NCI-H146 treated with DMSO at 0.1 percent for 48 hours (cell line): ENCODE data around the gene HCFC2.
"Not testable (repeated sequence)": the region's sequence is repeated elsewhere in the genome, so short reads cannot be mapped to it uniquely, and the experiment has no call there.

Experiments used
- DNase-seq: peaks from one replicate; lab custom pipeline; 2025; ENCODE audit not compliant: unreplicated experiment; lab: John Stamatoyannopoulos, UW

The HCFC2 gene

DNA sequence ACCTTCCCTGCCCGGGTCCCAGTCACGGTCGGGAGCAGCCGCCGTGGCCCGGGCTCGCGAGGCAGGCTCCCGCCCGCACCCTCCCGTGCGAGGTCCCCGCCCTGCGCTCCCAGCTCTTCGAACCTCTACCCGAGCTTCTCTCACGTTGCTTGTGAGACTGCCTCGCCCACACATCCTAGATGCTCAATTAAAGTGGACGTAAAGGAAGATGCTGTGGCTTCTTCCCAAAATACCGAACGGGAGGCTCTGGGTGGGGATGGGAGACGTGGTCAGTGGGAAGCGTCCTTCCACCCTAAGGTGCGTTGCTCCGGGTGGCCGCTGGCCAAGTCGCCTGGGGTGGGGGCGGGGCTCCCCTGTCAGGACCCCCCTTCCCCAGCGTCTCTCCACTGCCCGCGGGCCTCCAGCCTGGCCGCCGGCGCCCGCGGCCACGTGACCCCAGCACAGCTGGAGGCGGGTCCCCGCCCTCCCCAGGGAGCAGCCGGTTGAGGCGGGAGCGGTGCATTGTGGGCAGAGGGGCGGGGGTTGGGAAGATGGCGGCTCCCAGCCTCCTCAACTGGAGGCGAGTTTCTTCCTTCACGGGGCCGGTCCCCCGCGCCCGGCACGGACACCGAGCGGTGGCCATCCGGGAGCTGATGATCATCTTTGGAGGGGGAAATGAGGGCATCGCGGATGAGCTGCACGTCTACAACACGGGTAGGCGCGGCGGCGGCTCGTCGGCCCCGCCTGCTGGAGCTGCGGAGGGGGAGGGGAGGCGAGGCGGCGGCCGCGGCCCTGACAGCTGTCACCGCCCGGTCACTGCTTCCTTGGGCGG, at the start of gene HCFC2:
Gene HCFC2 (plus strand): TSS at position 501 of the 811 bp plus-strand sequence. CDS start 30 bp downstream, at position 531.
- peak; percentile 76 for DNase-seq

DNA sequence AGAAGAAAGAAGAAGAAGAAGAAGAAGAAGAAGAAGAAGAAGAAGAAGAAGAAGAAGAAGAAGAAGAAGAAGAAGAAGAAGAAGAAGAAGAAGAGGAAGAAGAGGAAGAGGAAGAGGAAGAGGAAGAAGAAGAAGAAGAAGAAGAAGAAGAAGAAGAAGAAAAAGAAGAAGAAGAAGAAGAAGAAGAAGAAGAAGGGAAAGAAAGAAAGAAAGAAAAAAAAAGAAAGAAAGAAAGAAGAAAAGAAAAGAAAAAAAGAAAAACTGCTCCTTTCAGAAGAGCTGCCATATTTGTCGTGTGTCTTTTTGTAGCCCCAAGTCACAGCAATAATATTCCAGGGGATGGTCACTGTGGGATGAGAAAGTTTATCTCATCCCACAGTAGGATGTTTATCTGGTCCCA, 42.5 kb upstream of the HCFC2 start:
- DNase-seq = not testable (repeated sequence)

DNA sequence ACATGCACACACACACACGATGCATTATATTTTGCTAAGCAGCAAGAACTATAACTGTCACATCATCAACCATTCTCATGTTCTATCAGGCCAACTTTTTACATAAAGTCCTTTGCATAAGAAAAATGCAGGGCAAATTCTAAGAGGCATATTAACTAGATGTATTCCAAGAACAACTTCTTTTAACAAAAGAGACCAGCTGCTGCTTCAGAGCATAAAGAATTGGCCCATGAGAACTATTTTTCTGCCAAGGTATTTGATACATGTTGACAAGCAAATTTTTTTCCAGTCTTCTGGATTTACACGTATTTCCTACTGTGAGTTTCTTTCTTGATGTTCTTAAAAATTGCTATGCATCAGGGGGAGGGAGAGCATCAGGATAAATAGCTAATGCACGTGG, 41.5 kb upstream of the HCFC2 start:
- DNase-seq = no peak

DNA sequence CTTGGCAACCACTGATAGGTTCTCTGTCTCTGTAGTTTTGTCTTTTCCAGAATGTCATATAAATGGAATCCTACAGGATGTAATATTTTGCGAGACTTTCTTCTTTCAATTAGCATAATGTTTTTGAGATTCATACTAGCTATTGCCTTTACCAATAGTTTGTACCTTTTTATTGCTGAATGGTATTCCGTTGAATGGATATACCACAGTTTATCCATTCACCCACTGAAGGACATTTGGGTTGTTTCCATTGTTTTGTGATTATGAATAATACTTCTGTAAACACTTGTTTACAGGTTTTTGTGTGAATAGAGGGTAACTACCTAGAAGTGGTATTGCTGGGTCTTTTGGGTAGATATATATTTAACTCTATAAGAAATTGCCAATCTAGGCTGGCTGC, 40.6 kb upstream of the HCFC2 start:
- no peak for DNase-seq

DNA sequence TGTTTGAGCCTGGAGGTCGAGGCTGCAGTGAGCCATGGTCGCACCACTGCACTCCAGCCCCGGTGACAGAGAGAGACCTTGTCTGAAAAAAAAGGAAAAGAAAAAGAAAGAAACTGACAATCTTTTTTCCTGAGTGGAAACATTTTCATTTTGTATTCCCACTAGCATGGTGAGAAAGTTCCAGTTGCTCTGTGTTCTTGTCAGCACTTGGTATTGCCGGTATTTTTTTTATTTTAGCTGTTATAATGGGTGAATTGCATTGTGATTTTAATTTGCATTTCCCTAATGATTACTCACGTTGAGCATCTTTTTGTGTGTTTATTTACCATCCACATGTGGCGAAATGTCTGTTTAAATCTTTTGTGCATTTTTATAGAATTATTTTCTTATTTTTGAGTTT, 40.0 kb upstream of the HCFC2 start:
- no peak for DNase-seq

DNA sequence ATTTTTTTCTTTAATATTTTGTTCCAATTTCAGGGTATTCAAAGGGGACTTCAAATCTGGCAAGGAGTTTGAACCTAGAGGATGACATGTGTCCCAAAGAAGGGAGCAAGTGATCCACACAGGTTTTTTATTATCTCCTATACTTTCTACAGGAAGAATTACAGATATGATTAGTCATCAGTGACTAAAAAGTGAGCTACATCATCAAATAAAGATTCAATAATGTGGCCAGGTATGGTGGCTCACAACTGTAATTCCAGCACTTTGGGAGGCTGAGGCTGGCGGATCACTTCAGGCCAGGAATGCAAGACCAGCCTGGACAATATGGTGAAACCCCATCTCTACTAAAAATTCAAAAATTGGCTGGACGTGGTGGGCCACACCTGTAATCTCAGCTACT, 38.6 kb upstream of the HCFC2 start:
- DNase-seq = no peak

DNA sequence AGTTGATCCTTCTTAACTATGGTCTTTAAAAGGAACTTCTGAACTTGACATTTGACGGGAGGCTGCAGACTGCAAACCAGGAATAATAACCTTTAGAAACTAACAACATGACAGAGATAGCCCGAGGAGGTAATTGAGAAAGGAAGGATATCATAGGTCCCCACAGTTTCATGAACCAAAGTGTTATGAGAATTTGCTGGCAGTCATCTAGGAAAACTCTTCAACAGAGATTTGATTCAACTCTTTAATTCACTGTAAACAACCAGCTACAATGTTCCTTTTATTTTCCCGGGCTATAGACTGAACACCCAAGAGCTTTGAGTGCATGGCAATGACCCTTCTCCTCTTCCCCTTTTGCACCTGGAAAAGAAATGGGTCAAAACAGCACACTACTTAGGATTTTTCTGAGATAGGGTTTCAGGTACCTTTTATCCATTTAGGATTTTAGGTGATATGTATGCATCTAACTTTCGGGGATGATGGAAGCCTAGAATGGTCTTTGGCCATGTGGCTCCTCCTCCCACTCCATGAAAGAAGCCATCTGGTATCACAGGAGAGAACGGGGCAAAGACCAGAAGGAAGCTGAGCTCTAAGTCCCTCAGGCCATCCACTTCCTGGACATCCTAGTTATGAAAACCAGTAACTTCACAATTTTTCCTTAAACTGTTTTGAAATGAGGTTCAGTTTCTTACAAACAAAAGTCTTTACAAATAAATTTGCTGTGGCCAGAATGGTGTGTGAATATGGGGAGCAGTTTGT, 37.3 kb upstream of the HCFC2 start:
- DNase-seq = no peak

DNA sequence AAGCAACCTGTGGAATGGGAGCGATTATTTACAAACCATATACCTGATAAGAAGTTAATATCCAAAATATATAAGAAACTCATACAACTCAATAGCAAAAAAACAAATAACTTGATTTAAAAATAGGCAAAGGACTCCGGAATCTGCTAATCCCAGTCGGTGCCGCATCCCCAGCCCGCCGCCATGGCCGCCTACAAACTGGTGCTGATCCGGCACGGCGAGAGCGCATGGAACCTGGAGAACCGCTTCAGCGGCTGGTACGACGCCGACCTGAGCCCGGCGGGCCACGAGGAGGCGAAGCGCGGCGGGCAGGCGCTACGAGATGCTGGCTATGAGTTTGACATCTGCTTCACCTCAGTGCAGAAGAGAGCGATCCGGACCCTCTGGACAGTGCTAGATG, 33.7 kb upstream of the HCFC2 start:
- not testable (repeated sequence) for DNase-seq

DNA sequence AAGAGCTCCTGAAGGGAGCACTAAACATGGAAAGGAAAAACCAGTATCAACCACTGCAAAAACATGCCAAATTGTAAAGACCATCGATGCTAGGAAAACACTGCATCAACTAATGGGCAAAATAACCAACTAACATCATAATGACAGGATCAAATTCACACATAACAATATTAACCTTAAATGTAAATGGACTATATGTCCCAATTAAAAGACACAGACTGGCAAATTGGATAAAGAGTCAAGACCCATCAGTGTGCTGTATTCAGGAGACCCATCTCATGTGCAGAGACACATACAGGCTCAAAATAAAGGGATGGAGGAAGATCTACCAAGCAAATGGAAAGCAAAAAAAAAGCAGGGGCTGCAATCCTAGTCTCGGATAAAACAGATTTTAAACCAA, 28.2 kb upstream of the HCFC2 start:
- DNase-seq = not testable (repeated sequence)

DNA sequence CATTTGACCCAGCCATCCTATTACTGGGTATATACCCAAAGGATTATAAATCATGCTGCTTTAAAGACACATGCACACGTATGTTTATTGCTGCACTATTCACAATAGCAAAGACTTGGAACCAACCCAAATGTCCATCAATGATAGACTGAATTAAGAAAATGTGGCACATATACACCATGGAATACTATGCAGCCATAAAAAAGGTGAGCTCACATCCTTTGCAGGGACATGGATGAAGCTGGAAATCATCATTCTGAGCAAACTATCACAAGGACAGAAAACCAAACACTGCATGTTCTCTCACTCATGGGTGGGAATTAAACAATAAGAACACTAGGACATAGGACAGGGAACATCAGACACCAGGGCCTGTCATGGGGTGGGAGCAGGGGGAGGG, 24.6 kb upstream of the HCFC2 start:
- DNase-seq = not testable (repeated sequence)

DNA sequence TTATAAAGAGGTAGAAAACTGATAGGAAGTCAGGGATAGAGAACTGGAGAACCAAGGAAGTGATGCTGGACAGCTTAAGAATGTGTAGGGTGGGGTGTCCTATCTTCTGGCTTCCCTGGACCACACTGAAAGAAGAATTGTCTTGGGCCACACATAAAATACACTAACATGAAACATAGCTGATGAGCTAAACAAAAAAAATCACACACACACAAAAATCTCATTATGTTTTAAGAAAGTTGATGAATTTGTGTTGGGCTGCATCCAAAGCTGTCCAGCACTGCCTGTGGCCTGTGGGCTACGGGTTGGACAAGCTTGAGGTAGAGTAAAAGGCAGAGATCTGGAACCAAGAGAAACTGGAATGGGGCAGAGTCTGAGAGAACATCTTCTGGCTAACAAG, 21.8 kb upstream of the HCFC2 start:
- no peak for DNase-seq

DNA sequence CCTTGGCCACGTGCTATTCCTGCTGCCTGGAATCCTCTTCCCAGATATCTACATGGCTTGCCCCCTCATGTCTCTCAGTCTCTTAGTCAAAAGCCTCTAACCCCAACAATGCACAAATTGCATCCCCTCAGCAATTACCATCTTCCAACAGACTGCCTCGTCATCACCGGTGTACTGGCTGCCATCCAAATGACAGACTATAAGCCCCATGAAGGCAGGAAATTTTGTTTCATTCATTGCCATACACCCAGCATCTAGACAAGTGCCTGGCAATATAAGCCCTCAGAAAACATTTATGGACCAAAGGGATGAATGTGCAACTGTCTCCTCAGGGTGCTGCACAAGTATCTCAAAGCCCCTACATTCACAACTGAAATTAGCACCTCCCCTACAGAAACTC, 20.2 kb upstream of the HCFC2 start:
- DNase-seq = no peak

DNA sequence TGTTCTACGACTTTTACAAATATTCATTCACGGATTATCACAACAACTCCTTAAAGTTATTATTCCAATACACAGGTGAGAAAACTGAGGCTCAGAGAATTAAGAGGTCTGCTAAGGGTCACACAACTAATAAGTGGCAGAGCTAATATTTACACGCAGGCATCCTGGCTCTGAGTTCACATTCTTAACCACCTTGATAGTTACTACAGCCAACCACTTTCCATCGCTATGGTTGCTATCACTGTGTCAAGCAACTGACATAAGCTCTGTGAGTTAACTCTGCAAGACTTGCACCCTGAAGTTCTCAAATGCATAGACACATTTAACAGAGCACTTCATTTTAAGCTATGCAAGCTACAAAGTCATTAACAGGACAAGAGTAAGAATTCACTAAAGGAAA, 18.0 kb upstream of the HCFC2 start:
- no peak for DNase-seq

DNA sequence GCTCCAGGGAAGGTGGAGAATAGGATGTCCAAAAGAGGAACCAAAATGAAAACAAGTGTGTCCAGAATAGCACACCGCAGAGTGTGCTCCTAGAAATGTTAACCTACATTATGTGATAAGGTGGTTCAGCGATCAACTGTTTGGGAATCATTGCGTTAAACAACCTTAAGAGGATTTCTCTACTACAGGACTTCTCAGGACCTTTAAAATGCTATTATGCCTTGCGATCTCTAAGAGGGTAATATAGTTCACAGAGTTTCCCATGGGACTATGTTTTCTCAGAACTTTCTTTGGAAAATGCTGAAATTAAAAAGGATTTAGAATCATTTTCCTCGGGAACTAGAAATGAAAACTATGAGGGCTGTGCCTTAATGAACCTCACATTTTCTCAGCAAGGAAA, 16.2 kb upstream of the HCFC2 start:
- no peak for DNase-seq

DNA sequence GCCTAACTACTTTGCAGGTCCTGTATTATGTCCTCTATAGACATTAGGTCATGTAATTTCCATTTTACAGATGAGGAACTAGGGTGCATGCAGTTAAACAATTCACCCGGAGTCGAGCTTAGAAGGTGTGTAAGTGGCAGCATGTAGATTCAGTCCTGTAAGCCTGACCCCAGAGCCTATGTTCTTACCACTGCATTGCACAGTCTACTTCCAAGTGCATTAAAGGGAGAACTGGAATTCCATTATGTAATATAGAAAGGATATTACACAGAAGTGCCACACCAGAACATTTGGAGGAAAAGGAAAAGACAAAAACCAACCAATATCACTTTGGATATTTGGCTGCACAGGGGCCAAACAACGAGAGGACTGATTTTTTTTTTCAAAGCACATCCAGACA, 15.5 kb upstream of the HCFC2 start:
- DNase-seq = no peak

DNA sequence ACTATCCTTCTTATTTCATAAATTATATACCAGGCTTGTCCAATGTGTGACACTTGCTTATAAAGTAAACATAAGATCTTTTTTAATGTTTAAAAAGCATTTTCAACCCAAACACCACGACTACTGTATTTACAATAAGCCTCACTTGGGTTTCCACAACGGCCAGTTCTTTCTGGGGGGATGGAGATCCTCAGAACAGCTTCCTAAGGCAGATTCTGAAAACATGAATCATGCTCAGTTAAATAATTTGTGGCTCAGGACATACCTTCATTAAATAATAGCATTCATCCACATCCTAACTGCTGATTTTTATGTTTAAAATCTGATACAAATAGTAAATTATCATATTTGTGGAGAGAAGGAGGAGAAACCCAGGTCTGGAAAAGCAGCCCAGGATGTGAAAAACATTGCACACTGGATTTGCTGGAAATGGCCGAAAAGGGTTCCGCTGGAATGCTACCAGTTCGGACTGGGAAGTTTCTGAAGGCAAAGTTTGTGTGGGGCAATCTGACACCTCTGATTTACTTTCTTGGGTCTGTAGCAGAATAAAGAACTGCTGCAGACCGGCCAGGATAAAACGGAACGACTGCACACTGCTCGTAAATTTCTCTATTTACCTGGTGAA, 14.9 kb upstream of the HCFC2 start:
- no peak for DNase-seq

DNA sequence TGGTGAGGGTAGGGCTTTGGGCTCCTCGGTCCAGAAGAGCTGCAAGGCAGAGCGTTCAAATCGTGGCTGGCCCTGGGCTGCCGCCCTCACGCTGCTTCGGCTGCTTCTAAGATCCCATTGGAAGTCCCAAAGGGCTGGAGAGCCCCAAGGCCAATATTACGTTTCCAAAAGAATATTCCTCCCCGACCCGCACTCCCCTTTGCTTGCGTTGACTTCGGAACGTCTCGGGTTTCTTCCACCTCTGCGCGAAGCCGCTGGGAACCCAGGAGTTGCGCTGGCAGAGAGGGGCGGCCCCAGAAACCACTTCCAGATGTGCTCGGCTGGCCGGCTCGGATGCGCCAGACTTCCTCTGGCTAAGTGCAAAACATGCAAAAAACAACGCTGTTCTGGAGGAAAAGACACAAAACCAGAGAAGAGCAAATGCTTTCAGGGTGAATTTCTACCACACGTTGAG, 14.4 kb upstream of the HCFC2 start, which contains the start of gene GLT8D2:
Gene GLT8D2 (minus strand): TSS at position 285 of the 454 bp plus-strand sequence. CDS start 30,539 bp downstream, outside the sequence.
- DNase-seq = no peak

DNA sequence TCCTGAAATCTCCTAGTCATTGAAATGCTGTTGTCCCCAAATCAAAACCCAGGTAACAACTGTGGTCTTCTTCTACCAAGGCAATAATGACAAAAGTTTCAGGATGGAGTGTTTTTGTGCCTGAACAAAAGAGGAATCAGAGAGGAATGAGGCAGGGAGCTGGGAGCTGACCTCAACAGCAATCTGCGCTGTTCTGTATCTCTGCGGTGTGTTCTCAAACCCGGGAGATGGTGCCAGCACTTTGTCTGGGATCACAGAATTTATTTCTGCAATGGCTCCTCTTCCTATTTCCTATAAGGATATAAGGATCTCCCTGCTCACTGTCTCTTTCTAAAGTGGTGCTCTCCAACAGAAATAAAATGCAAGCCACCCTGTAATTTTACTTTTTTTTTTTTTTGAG, 13.9 kb upstream of the HCFC2 start:
- DNase-seq = no peak

DNA sequence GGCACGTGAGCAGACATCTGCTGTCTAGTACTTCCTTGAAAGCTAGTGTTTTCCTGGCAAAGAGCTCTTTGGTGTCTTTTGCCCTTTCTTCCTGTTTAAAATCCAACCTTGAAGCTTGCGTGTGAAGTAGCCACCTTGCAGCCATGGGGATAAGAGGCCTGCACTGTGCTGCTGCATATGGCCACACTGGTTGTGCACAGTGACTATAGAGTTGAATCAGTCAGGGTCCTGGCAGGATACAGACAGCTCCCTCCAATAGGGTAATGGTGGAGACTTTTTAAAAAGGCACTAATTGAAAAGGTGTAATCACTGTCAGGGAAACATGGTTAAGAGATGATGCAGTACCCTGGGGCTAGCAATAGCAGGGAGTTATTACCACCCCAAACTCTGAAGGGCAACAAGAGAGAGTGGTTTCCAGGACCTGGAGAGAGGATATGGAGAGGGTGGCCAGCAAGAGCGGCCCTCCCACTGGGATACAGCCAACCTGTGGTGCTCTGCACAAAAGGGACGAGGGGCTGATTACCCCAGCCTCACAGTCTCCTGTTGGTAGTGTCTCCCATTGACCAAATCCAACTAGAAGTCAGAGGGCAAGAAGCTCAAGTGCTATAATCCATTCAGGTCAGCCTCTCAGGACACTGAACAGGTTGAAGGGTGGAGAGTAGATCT, 9.5 kb upstream of the HCFC2 start:
- DNase-seq = peak; percentile 46

DNA sequence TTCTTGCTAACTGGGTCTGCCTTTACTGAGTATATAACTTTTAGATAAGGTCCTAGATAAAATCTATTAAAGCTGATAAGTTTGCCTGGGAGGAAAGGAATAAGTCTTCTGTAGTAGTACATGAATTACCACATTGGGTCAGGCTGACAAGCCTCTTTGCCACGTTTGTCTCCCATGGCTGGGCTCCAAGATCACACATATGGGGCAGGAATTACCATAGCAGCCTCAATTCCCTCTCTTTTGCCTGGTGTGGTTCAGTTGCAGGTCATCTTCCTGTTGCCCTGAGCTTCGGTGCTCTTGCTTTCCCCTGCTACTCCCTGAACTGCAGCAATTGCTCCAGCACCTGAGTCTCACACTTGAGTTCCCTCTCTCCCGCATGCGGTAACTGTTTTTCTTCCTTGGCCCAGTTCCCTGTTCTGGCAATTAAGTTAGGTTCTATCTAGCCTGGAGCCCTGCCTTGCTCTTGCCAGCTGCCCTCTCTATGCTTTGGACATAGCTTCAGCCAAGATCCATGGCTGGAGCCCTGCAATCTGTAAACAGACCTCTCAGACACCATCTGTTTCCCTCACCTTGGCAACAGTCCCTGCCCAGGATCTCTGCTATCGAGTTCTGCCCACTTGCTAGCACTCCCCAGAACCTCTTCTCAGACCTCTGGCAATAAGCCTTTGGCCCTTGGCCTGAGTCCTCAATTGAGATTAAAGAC, 8.5 kb upstream of the HCFC2 start:
- peak; percentile 63 for DNase-seq
